Right lobe of liver (tissue), 4 donors: ENCODE results near the gene FAM181A.

Experiments
- POLR2A ChIP-seq: fragments of 450-650 bp; IDR thresholded peaks from one replicate; pipeline ENCODE4 v1.6.1; 2017; ENCODE audit warnings: antibody characterized with exemption, mild to moderate bottlenecking
- TF ChIP-seq, protein P1 (sequence below), 4 donors: fragments of 200-600 bp in 3 of 4; fragments of 450-650 bp in 1 of 4; IDR thresholded peaks; one replicate each; pipeline versions ENCODE4 v1.5.1 to v1.8.0; 2016 to 2022; ENCODE audit warnings: antibody characterized with exemption in 4 of 4, mild to moderate bottlenecking in 2 of 4
- donor health status: DM: no; HTN: no; CAD: no.
- donor health status: DM: no; HTN: no; CAD: no.
- donor health status: DM: no; HTN: yes; CAD: no.

DNA sequence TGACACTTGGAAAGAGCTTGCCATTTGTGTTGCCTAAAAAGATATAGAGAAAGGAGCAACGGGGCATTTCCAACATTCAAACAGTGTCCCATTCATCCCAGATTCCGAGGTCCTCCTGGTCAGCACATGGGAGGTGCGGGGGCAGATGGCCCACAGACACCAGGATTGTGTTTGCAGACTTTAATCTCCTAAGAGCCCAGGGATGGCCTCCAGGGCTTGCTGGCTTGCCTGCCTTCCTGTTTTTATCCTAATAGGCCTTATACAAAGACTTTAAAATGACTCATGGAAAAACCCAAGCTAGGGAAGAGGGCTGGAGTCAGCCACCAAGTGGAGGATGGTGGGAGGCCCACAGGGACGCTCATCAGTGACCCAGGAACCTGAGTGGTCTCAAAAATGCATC, 21.5 kb upstream of the FAM181A start:
- TF ChIP-seq, protein P1, sequence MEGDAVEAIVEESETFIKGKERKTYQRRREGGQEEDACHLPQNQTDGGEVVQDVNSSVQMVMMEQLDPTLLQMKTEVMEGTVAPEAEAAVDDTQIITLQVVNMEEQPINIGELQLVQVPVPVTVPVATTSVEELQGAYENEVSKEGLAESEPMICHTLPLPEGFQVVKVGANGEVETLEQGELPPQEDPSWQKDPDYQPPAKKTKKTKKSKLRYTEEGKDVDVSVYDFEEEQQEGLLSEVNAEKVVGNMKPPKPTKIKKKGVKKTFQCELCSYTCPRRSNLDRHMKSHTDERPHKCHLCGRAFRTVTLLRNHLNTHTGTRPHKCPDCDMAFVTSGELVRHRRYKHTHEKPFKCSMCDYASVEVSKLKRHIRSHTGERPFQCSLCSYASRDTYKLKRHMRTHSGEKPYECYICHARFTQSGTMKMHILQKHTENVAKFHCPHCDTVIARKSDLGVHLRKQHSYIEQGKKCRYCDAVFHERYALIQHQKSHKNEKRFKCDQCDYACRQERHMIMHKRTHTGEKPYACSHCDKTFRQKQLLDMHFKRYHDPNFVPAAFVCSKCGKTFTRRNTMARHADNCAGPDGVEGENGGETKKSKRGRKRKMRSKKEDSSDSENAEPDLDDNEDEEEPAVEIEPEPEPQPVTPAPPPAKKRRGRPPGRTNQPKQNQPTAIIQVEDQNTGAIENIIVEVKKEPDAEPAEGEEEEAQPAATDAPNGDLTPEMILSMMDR (IDR thresholded peaks at IDR 0.05), result no peak
- no peak for TF ChIP-seq POLR2A
